Neural cell (in vitro differentiated cells): ENCODE measurements around the gene GEMIN5. TPM values are rescaled to one million over a fixed set of nuclear protein-coding genes. Genes with fewer than 3 reads are reported as not detected.

Experiments
- H2AFZ ChIP-seq: fragments of 200-600, 300-800 bp; sonication (generic), shearing (Covaris generic); 2 replicates; pipeline ENCODE4 v1.6.0; 2014; ENCODE audit warnings: low read depth, mild to moderate bottlenecking, antibody characterized with exemption, low read length, moderate library complexity
- H3F3A ChIP-seq: fragments of 200-600 bp; shearing (Covaris generic); 2 replicates; pipeline ENCODE4 v1.6.1; 2016; ENCODE audit warnings: mild to moderate bottlenecking, moderate library complexity, mixed read lengths, antibody characterized with exemption, low read length; ENCODE audit not compliant: insufficient read depth, poor library complexity, severe bottlenecking
- H3K27ac ChIP-seq: fragments of 200-600, 300-800 bp; sonication (generic), shearing (Covaris generic); 2 replicates; pipeline ENCODE4 v1.5.1; 2014; ENCODE audit warnings: mild to moderate bottlenecking, low read length, moderate library complexity
- H3K27me3 ChIP-seq: fragments of 300-800, 200-600 bp; sonication (generic), shearing (Covaris generic); 2 replicates; pipeline ENCODE4 v1.6.0; 2014; ENCODE audit warnings: mild to moderate bottlenecking, low read depth, low read length, moderate library complexity; ENCODE audit not compliant: insufficient read depth
- H3K36me3 ChIP-seq: fragments of 300-800, 200-600 bp; sonication (generic), shearing (Covaris generic); 2 replicates; pipeline ENCODE4 v1.5.1; 2014; ENCODE audit warnings: mild to moderate bottlenecking, antibody characterized with exemption, low read length, moderate library complexity; ENCODE audit not compliant: insufficient read depth
- H3K4me2 ChIP-seq: fragments of 300-800, 200-600 bp; sonication (generic), shearing (Covaris generic); 2 replicates; pipeline ENCODE4 v1.6.0; 2014; ENCODE audit warnings: mild to moderate bottlenecking, low read length
- H3K4me3 ChIP-seq: fragments of 300-800, 200-600 bp; sonication (generic), shearing (Covaris generic); 2 replicates; pipeline ENCODE4 v1.5.1; 2014; ENCODE audit warnings: mild to moderate bottlenecking, low read length, moderate library complexity
- H3K79me2 ChIP-seq: fragments of 200-600 bp; shearing (Covaris generic); replicated peaks from 2 replicates; pipeline ENCODE4 v1.6.0; 2014; ENCODE audit warnings: mild to moderate bottlenecking, low read length, moderate library complexity; ENCODE audit not compliant: insufficient read depth
- H3K9ac ChIP-seq: fragments of 300-800, 200-600 bp; sonication (generic), shearing (Covaris generic); 2 replicates; pipeline ENCODE4 v1.6.1; 2016; ENCODE audit warnings: mild to moderate bottlenecking, low read length, mixed read lengths
- H3K9me2 ChIP-seq: fragments of 200-600 bp; shearing (Covaris generic); 2 replicates; pipeline ENCODE4 v1.6.1; 2016; ENCODE audit warnings: mild to moderate bottlenecking, low read length, mixed read lengths; ENCODE audit not compliant: insufficient read depth
- H3K9me3 ChIP-seq: fragments of 200-600, 300-800 bp; sonication (generic), shearing (Covaris generic); 2 replicates; pipeline ENCODE4 v1.6.1; 2016; ENCODE audit warnings: mild to moderate bottlenecking, mixed run types, low read length, moderate library complexity, mixed read lengths
- H4K20me1 ChIP-seq: fragments of 200-600 bp; shearing (Covaris generic); 2 replicates; pipeline ENCODE4 v1.6.1; 2016; ENCODE audit warnings: mild to moderate bottlenecking, mixed run types; ENCODE audit not compliant: insufficient read depth
- CTCF ChIP-seq: fragments of 450-650 bp; IDR thresholded peaks from 2 replicates; pipeline ENCODE4 v1.5.1; 2014; ENCODE audit warnings: antibody characterized with exemption, mild to moderate bottlenecking, moderate library complexity; ENCODE audit not compliant: poor library complexity, severe bottlenecking
- EP300 ChIP-seq: fragments of 450-650 bp; conservative IDR thresholded peaks from 2 replicates; pipeline ENCODE4 v1.6.1; 2014; ENCODE audit warnings: antibody characterized with exemption, mild to moderate bottlenecking, moderate library complexity; ENCODE audit not compliant: poor library complexity, severe bottlenecking
- EZH2 ChIP-seq: fragments of 200-600, 300-800 bp; shearing (Covaris generic), sonication (generic); IDR thresholded peaks from 2 replicates; pipeline ENCODE4 v1.6.1; 2014; ENCODE audit warnings: antibody characterized with exemption, low read length, borderline replicate concordance, mild to moderate bottlenecking; ENCODE audit not compliant: insufficient read depth, poor library complexity, severe bottlenecking
- MXI1 ChIP-seq: fragments of 450-650 bp; conservative IDR thresholded peaks from 2 replicates; pipeline ENCODE4 v1.6.1; 2014; ENCODE audit warnings: antibody characterized with exemption, mild to moderate bottlenecking; ENCODE audit not compliant: poor library complexity, severe bottlenecking
- POLR2AphosphoS5 ChIP-seq: IDR thresholded peaks from 2 replicates; pipeline ENCODE4 v1.6.1; 2012
- RAD21 ChIP-seq: fragments of 450-650 bp; conservative IDR thresholded peaks from 2 replicates; pipeline ENCODE4 v1.6.1; 2014; ENCODE audit warnings: antibody characterized with exemption, mild to moderate bottlenecking, moderate library complexity
- REST ChIP-seq: IDR thresholded peaks from 2 replicates; pipeline ENCODE4 v1.6.1; 2012; ENCODE audit warnings: borderline replicate concordance
- SMC3 ChIP-seq: fragments of 450-650 bp; conservative IDR thresholded peaks from 2 replicates; pipeline ENCODE4 v1.6.1; 2014; ENCODE audit warnings: antibody characterized with exemption, mild to moderate bottlenecking, moderate library complexity; ENCODE audit not compliant: poor library complexity
- TAF1 ChIP-seq: IDR thresholded peaks from 2 replicates; pipeline ENCODE4 v1.6.1; 2012; ENCODE audit warnings: low read depth
- polyA minus RNA-seq: library from RNA; depleted of rRNA, polyadenylated mRNA; stranded (reverse); fragments of >200 nt; gene quantifications from 2 replicates; pipeline ENCODE4 v1.2.3, GENCODE V29; 2014
- polyA plus RNA-seq: library from polyadenylated mRNA; depleted of rRNA; stranded (reverse); fragments of >200 nt; gene quantifications from 2 replicates; pipeline ENCODE4 v1.2.3, GENCODE V29; 2014

GEMIN5 gene
- polyA plus RNA-seq: 13.0 and 16.6 TPM in 2 replicates
- 33.6 and 36.0 TPM in 2 replicates for polyA minus RNA-seq

GRCh38 chr5:154937718-154938466 is at the start of gene GEMIN5:
GEMIN5 (minus strand) TSS chr5:154938211; CDS start chr5:154938133, 78 bp downstream.
- Histone ChIP-seq H3K9me2 (no peaks in the 10 kb centered on the region), H3K4me3 (peak within 1 kb of the TSS; percentile 87), H4K20me1 (no peaks in the 10 kb centered on the region), H3K27ac (peak within 1 kb of the TSS; percentile 29), H3K9me3 (no peaks in the 10 kb centered on the region), H3K4me2 (peak within 1 kb of the TSS; percentile 79), H3K9ac (peak within 1 kb of the TSS; percentile 73), H3K79me2 (peaks cover 22% of the 10 kb centered on the region), H3F3A (no peaks in the 10 kb centered on the region), H3K27me3 (no peaks in the 10 kb centered on the region), H2AFZ (peak within 1 kb of the TSS; percentile 78), H3K36me3 (no peaks in the 10 kb centered on the region)
- no peak for TF ChIP-seq REST
- peak; percentile 19 for TF ChIP-seq CTCF
- TF ChIP-seq RAD21: no peak
- peak; percentile 67 for TF ChIP-seq TAF1
- TF ChIP-seq MXI1: peak; percentile 93
- no peak for TF ChIP-seq EZH2
- TF ChIP-seq SMC3: no peak
- peak; percentile 81 for TF ChIP-seq POLR2AphosphoS5
- TF ChIP-seq EP300: no peak

- TF ChIP-seq EZH2 (no peak), SMC3 (no peak), RAD21 (no peak), CTCF (no peak), TAF1 (no peak), EP300 (no peak), REST (no peak), POLR2AphosphoS5 (no peak), MXI1 (no peak)
- no peaks in the 10 kb centered on the region for H3F3A ChIP-seq
- no peak overlapping the region for H3K9ac ChIP-seq
- no peak overlapping the region for H3K4me3 ChIP-seq
- H3K79me2 ChIP-seq: no peaks in the 10 kb centered on the region
- H3K36me3 ChIP-seq: no peaks in the 10 kb centered on the region
- no peaks in the 10 kb centered on the region for H4K20me1 ChIP-seq
- H3K9me3 ChIP-seq: no peaks in the 10 kb centered on the region
- H3K27ac ChIP-seq: no peak overlapping the region
- no peaks in the 10 kb centered on the region for H3K9me2 ChIP-seq
- H2AFZ ChIP-seq: no peak overlapping the region
- H3K4me2 ChIP-seq: no peak overlapping the region
- no peaks in the 10 kb centered on the region for H3K27me3 ChIP-seq
Measured at GRCh38 chr5:154986151-154986550, 48.1 kb upstream of the GEMIN5 start.
